Endothelial cell of umbilical vein (primary cell): Measurements from ENCODE around the gene ERBB4. TPM values are rescaled to one million over a fixed set of nuclear protein-coding genes. Genes with fewer than 3 reads are reported as not detected.

Experiments
- BruUV-seq: library from RNA; stranded (reverse); fragments of 400-500 nt; replicated peaks from 2 replicates; lab custom pipeline; 2021; lab: Mats Ljungman, UMichigan
- CTCF ChIA-PET: fragments of 300-600, 350-600 bp; sonication (Branson Sonifier 250); formaldehyde crosslinking; loops from one replicate; lab custom pipeline; 2021; ENCODE audit warnings: antibody characterized with exemption, inconsistent platforms; lab: Charles Lee
- POLR2A ChIA-PET: fragments of 300-600, 350-600 bp; sonication (Branson Sonifier 250); formaldehyde crosslinking; loops from one replicate; lab custom pipeline; 2021; ENCODE audit warnings: antibody characterized with exemption, inconsistent platforms; lab: Charles Lee
- DNase-seq: peaks from one replicate; pipeline ENCODE4 v3.0.0-alpha.2; 2011; ENCODE audit warnings: low read depth, low spot score
- FAIRE-seq: peaks from 2 replicates; lab custom pipeline; 2011; peaks lifted over from hg19 to GRCh38; lab: Jason Lieb, UNC
- H2AFZ ChIP-seq: 2 replicates; pipeline ENCODE4 v1.6.0; 2012; ENCODE audit warnings: low read depth, low read length, control low read depth, inconsistent platforms
- H3K27ac ChIP-seq: 2 replicates; pipeline ENCODE4 v1.5.1; 2011; ENCODE audit warnings: low read depth, mild to moderate bottlenecking, control low read depth, low read length, moderate library complexity; ENCODE audit not compliant: insufficient read depth
- H3K27me3 ChIP-seq, 2 experiments: 2 replicates each; pipeline versions ENCODE4 v1.6.0 to v1.6.1; 2011; ENCODE audit warnings: low read length in 2 of 2, mixed read lengths in 1 of 2; ENCODE audit not compliant: control insufficient read depth in 2 of 2, insufficient read depth in 2 of 2
- H3K36me3 ChIP-seq, 2 experiments: 2 replicates in 1 of 2; 3 replicates in 1 of 2; pipeline ENCODE4 v1.5.1; 2011; ENCODE audit warnings: low read length in 2 of 2, mild to moderate bottlenecking in 1 of 2, moderate library complexity in 1 of 2; ENCODE audit not compliant: control insufficient read depth in 2 of 2, insufficient read depth in 2 of 2; ENCODE audit errors: extremely low read depth in 1 of 2
- H3K4me1 ChIP-seq: 3 replicates; pipeline ENCODE4 v1.5.1; 2011; ENCODE audit warnings: mild to moderate bottlenecking, low read length; ENCODE audit not compliant: control insufficient read depth, insufficient read depth; ENCODE audit errors: extremely low read depth
- H3K4me2 ChIP-seq: 2 replicates; pipeline ENCODE4 v1.6.1; 2011; ENCODE audit warnings: low read length, control low read depth, mixed read lengths; ENCODE audit not compliant: insufficient read depth
- H3K4me3 ChIP-seq, 3 experiments: fragments of 200-600 bp in 1 of 3; sonication (generic), shearing (Covaris generic) in 1 of 3; replicated peaks in 1 of 3; 2 replicates each; pipeline ENCODE4 v1.5.1; 2011 to 2016; ENCODE audit warnings: control low read depth in 3 of 3, low read length in 3 of 3, mild to moderate bottlenecking in 2 of 3, inconsistent platforms in 1 of 3, low read depth in 1 of 3, moderate library complexity in 1 of 3; ENCODE audit not compliant: insufficient read depth in 1 of 3
- H3K79me2 ChIP-seq: 2 replicates; pipeline ENCODE4 v1.6.0; 2012; ENCODE audit warnings: low read length, inconsistent platforms; ENCODE audit not compliant: control insufficient read depth, insufficient read depth
- H3K9ac ChIP-seq: replicated peaks from 2 replicates; pipeline ENCODE3; 2011; ENCODE audit warnings: low read length, control low read depth; ENCODE audit not compliant: insufficient read depth; ENCODE audit errors: extremely low read depth
- H3K9me1 ChIP-seq: replicated peaks from 3 replicates; pipeline ENCODE4 v1.6.0; 2011; ENCODE audit warnings: mild to moderate bottlenecking, low read length; ENCODE audit not compliant: control insufficient read depth, insufficient read depth; ENCODE audit errors: extremely low read depth
- H3K9me3 ChIP-seq: replicated peaks from 2 replicates; pipeline ENCODE4 v1.5.1; 2012; ENCODE audit warnings: low read length, inconsistent platforms; ENCODE audit not compliant: control insufficient read depth, insufficient read depth
- H4K20me1 ChIP-seq: replicated peaks from 2 replicates; pipeline ENCODE3; 2011; ENCODE audit warnings: mild to moderate bottlenecking, low read length; ENCODE audit not compliant: control insufficient read depth, insufficient read depth; ENCODE audit errors: extremely low read depth
- FOS ChIP-seq: IDR thresholded peaks from 2 replicates; pipeline ENCODE4 v1.6.1; 2011; ENCODE audit warnings: mild to moderate bottlenecking, low read length, moderate library complexity, borderline replicate concordance; ENCODE audit not compliant: insufficient read depth
- GATA2 ChIP-seq: IDR thresholded peaks from 2 replicates; pipeline ENCODE4 v1.7.0; 2011; ENCODE audit warnings: low read depth, mild to moderate bottlenecking, moderate library complexity, mixed read lengths, low read length; ENCODE audit not compliant: insufficient read length, insufficient read depth
- JUN ChIP-seq: IDR thresholded peaks from 2 replicates; pipeline ENCODE4 v1.6.1; 2011; ENCODE audit warnings: borderline replicate concordance, low read depth; ENCODE audit not compliant: insufficient read length, insufficient read depth
- MAX ChIP-seq: IDR thresholded peaks from 2 replicates; pipeline ENCODE4 v1.6.1; 2011; ENCODE audit not compliant: insufficient read depth, insufficient read length
- MYC ChIP-seq: IDR thresholded peaks from one replicate; pipeline ENCODE4 v1.6.1; 2011; ENCODE audit warnings: mild to moderate bottlenecking, low read depth, low read length
- POLR2A ChIP-seq: IDR thresholded peaks from 2 replicates; pipeline ENCODE4 v1.6.1; 2012; ENCODE audit warnings: low read depth, mild to moderate bottlenecking, control low read depth, low read length
- POLR2AphosphoS5 ChIP-seq: IDR thresholded peaks from 2 replicates; pipeline ENCODE4 v1.6.1; 2012; ENCODE audit warnings: low read depth, mild to moderate bottlenecking, control low read depth, low read length, moderate library complexity; ENCODE audit not compliant: insufficient read depth
- dilution Hi-C: fragments of 300-500 bp; cut with MboI; formaldehyde crosslinking; loops from one replicate; pipeline ENCODE4 v1.15.0; 2019; ENCODE audit warnings: low sequenced_read_pairs; ENCODE audit not compliant: extremely low pct_ligation_motif_present
- intact Hi-C: fragments of 100-400 bp; cut with micrococcal nuclease; formaldehyde crosslinking; loops from one replicate; pipeline ENCODE4 v1.10.0; 2022
- polyA plus RNA-seq, 4 experiments: library from polyadenylated mRNA; depleted of rRNA in 3 of 4; stranded (reverse) in 3 of 4; unstranded in 1 of 4; fragments of >200 nt; gene quantifications; 2 replicates each; pipeline versions ENCODE4 v1.2.1 to v1.2.3, GENCODE V29; 2011 to 2012; ENCODE audit warnings: missing spikeins in 1 of 4
- total RNA-seq: library from RNA; stranded (reverse); gene quantifications from 2 replicates; pipeline ENCODE4 v1.2.3, GENCODE V29; 2021
- TF ChIP-seq, protein P1 (sequence below), 2 donors: IDR thresholded peaks; 1 replicate in 1 of 2; 2 replicates in 1 of 2; pipeline ENCODE4 v1.5.1; 2011; ENCODE audit warnings: low read length in 2 of 2, mild to moderate bottlenecking in 2 of 2, moderate library complexity in 2 of 2, control low read depth in 1 of 2, inconsistent platforms in 1 of 2, low read depth in 1 of 2; ENCODE audit not compliant: insufficient read depth in 1 of 2; ENCODE audit errors: extremely low read depth in 1 of 2

The ERBB4 gene
- total and polyA plus RNA-seq, 2 donors (not counting 3 experiments of a cell fraction or from before 2014, with no cell fraction given) = 0.01 to 0.27 TPM

GRCh38 chr2:211405036-211405435 lies 1133.6 kb downstream of the ERBB4 start:
- peaks cover 15% of the 10 kb centered on the region for H3K4me1 ChIP-seq
- ChIA-PET POLR2A (no interaction called here), CTCF (no interaction called here)
- no peaks in the 10 kb centered on the region for H4K20me1 ChIP-seq
- FAIRE-seq (no peak), DNase-seq (no peak)
- H2AFZ ChIP-seq = no peak overlapping the region
- no peaks in the 10 kb centered on the region for H3K36me3 ChIP-seq
- no peaks in the 10 kb centered on the region for H3K9me1 ChIP-seq
- BruUV-seq = no TSS peak
- no peaks in the 10 kb centered on the region for H3K9me3 ChIP-seq
- intact Hi-C loops (loop anchor here (5.0 kb wide), 1 partner anchor 273 kb away; no protein-coding TSS in a partner anchor), dilution Hi-C loops (no loop called here)
- no peak overlapping the region for H3K4me2 ChIP-seq
- no peak overlapping the region for H3K9ac ChIP-seq
- no peak for TF ChIP-seq JUN
- TF ChIP-seq FOS = no peak
- H3K4me3 ChIP-seq = no peak overlapping the region
- H3K27me3 ChIP-seq = no peaks in the 10 kb centered on the region
- no peaks in the 10 kb centered on the region for H3K79me2 ChIP-seq
- no peak overlapping the region for H3K27ac ChIP-seq

GRCh38 chr2:211404098-211404497 lies 1134.5 kb downstream of the ERBB4 start:
- no peak overlapping the region for H3K4me3 ChIP-seq
- H3K9me3 ChIP-seq = no peaks in the 10 kb centered on the region
- H3K4me1 ChIP-seq = peaks cover 13% of the 10 kb centered on the region
- TF ChIP-seq, protein P1, sequence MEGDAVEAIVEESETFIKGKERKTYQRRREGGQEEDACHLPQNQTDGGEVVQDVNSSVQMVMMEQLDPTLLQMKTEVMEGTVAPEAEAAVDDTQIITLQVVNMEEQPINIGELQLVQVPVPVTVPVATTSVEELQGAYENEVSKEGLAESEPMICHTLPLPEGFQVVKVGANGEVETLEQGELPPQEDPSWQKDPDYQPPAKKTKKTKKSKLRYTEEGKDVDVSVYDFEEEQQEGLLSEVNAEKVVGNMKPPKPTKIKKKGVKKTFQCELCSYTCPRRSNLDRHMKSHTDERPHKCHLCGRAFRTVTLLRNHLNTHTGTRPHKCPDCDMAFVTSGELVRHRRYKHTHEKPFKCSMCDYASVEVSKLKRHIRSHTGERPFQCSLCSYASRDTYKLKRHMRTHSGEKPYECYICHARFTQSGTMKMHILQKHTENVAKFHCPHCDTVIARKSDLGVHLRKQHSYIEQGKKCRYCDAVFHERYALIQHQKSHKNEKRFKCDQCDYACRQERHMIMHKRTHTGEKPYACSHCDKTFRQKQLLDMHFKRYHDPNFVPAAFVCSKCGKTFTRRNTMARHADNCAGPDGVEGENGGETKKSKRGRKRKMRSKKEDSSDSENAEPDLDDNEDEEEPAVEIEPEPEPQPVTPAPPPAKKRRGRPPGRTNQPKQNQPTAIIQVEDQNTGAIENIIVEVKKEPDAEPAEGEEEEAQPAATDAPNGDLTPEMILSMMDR (IDR thresholded peaks at IDR 0.05; ENCODE audit: extremely low read depth in 1 of 2, insufficient read depth in 1 of 2, low read depth in 1 of 2, low read length in 2 of 2) = no peak
- TF ChIP-seq FOS (no peak), GATA2 (no peak), MYC (no peak), POLR2A (no peak), POLR2AphosphoS5 (no peak), MAX (no peak), JUN (no peak)
- no peak overlapping the region for H2AFZ ChIP-seq
- FAIRE-seq (no peak), DNase-seq (no peak)
- ChIA-PET CTCF (no interaction called here), POLR2A (no interaction called here)
- no peaks in the 10 kb centered on the region for H3K79me2 ChIP-seq
- H4K20me1 ChIP-seq = no peaks in the 10 kb centered on the region
- no peak overlapping the region for H3K4me2 ChIP-seq
- no peaks in the 10 kb centered on the region for H3K36me3 ChIP-seq
- H3K9me1 ChIP-seq = no peaks in the 10 kb centered on the region
- no peaks in the 10 kb centered on the region for H3K27me3 ChIP-seq
- intact Hi-C loops (no loop called here), dilution Hi-C loops (no loop called here)
- no TSS peak for BruUV-seq
- H3K9ac ChIP-seq = no peak overlapping the region
- H3K27ac ChIP-seq = no peak overlapping the region
